HPDE6-E6E7 (cell line): ENCODE results near the gene LRRN4CL.

Experiments used
- DNase-seq: peaks from one replicate; pipeline ENCODE4 v3.0.0; 2011; ENCODE audit warnings: missing footprints; ENCODE audit errors: extremely low spot score

The LRRN4CL gene

DNA sequence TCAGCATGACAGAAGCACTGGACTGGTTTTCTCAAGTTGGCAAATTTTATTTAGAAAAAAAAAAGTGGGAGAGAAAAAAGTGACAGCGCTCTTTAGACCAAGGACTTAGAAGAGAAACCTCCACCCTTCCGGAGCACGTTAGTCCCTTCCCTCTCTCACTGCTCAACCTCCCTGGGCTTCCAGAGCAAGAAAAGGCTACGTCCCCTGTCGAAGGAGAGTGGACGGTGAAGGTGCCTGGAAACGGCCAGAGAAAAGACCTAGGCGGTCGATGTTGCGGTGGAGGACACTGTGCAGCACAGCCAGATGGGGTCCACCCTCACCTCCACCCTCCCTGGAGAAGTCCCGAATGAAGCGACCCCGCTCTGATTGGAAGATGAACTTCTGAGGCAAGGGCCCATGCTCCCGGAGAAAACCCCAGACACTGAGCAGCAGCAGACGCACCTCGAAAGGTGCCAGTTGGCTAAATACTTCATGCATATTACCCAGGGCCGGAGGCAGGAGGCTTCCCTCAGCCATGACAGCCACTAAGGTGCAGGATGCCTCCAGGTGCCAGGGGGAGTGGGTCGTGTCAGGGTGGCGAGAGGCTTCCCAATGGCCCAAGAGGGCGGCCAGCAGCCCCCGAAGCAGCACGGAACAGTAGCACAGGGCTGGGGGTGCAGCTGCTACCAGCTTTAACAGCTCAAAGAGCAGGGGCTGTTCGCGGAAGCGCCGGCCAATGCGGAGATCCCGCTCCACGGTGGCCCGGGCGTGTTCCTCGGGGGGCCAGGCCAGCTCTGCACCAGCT, 42.3 kb downstream of the LRRN4CL start:
- no peak for DNase-seq

DNA sequence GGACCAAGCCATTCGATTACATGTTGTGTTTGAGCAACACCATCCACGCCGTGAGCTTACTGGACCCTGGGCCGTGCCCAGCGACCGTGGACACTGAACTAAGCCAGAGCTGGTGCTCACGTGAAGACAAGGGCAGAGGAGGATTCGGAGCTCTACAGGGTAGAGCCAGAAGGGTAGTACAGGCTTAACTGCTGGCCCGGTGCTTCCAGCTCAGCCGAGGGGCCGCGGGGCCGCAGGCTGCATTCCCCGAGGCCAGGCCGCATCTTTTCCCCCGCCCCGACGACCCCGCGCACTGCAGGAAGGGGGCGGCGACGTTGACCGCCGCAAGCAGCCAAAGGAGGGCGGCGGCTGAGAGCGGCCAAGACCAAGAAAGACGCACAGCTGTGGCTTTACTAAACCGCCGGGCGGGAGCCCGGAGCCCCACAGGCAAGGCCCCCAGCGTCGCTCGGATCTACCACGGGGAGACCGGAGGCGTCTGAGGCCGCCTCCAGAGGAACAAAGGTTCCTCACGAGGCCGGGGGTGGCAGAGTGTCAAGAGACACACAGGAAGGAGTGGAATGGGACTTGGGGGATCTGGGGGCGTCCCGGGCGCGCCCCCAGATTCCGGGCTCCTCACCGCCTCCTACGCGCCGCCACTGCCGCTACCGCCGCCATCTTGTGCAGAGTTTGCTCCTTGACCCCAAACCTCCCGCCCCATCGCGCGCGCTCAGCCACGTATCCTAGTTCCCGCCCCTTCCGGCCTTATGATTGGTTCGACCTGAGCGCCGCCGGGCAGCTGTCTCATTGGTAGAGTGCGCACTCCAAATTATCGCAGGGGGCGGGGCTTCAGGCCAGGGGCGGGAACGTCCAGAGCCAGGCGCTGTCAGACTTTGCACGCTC, 43.1 kb downstream of the LRRN4CL start, which contains the start of gene GANAB:
GANAB (minus strand) TSS at position 668 of the 879 bp plus-strand sequence; CDS start at position 654, 14 bp downstream.
- peak; percentile 100 for DNase-seq

DNA sequence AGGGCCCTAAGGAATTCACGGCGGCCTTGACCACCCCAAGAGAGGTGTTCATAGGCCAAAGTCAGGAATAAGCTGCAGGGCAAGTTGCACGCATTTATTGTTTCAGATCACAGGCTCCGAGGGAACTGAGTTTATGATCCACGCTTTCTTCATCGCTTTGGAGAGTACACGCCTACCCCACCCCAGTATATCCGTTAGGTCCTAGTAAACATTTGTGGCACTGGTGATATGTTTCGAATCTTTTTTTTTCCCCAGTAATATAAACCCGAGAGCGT, 43.7 kb downstream of the LRRN4CL start:
- no peak for DNase-seq

DNA sequence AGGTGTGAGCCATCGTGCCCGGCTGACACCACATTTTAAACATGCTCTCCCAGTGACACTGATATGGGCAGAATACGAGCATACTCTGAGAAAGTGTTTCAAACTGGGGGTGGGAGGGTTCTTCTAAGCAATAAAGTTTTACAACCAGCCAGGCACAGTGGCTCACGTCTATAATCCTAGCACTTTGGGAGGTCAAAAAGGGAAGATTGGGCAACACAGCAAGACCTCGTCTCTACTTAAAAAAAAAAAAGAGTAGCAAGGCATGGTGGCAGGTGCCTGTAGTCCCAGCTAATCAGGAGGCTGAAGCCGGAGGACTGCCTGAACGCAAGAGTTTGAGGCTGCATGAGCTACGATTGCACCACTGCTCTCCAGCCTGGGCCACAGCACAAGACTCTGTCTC, 45.1 kb downstream of the LRRN4CL start:
- no peak for DNase-seq
